GM23338 (cell line): Measurements from ENCODE around the gene F8. TPM values are rescaled to one million over a fixed set of nuclear protein-coding genes. Genes with fewer than 3 reads are reported as not detected.
A peak's percentile ranks its signal among the peaks of the same experiment; 100 is the strongest.

Experiments
- ATAC-seq: fragments of 200-7000 bp; cut with Tn5 transposase; 3 replicates; pipeline ENCODE4 v1.9.1; 2020
- DNase-seq: peaks from one replicate; pipeline ENCODE4 v3.0.0-alpha.2; 2015; ENCODE audit warnings: low spot score
- H2AFZ ChIP-seq: fragments of 200-600 bp; sonication (generic); 2 replicates; pipeline ENCODE4 v1.8.0; 2016; ENCODE audit warnings: antibody characterized with exemption, mild to moderate bottlenecking, moderate library complexity
- H3F3A ChIP-seq: fragments of 200-600 bp; sonication (generic); replicated peaks from 2 replicates; pipeline ENCODE4 v1.8.0; 2017; ENCODE audit warnings: antibody characterized with exemption, mixed run types, low read depth
- H3K27ac ChIP-seq: fragments of 200-600 bp; sonication (generic); 2 replicates; pipeline ENCODE4 v1.6.1; 2016; ENCODE audit warnings: low read depth
- H3K27me3 ChIP-seq: fragments of 200-600 bp; sonication (generic); 2 replicates; pipeline ENCODE4 v1.8.0; 2016; ENCODE audit warnings: mild to moderate bottlenecking, mixed run types, moderate library complexity; ENCODE audit not compliant: insufficient read depth
- H3K36me3 ChIP-seq: fragments of 200-600 bp; sonication (generic); 2 replicates; pipeline ENCODE4 v1.8.0; 2016; ENCODE audit warnings: mild to moderate bottlenecking; ENCODE audit not compliant: insufficient read depth
- H3K4me1 ChIP-seq: fragments of 200-600 bp; sonication (generic); 2 replicates; pipeline ENCODE4 v1.8.0; 2016; ENCODE audit warnings: mild to moderate bottlenecking, moderate library complexity; ENCODE audit not compliant: insufficient read depth
- H3K4me2 ChIP-seq: fragments of 200-600 bp; sonication (generic); 2 replicates; pipeline ENCODE4 v1.7.1; 2017; ENCODE audit warnings: mixed run types
- H3K4me3 ChIP-seq: fragments of 200-600 bp; sonication (generic); 2 replicates; pipeline ENCODE4 v1.6.1; 2016; ENCODE audit warnings: mixed run types
- H3K79me2 ChIP-seq: fragments of 200-600 bp; sonication (generic); replicated peaks from 2 replicates; pipeline ENCODE4 v1.8.0; 2017; ENCODE audit warnings: mild to moderate bottlenecking; ENCODE audit not compliant: insufficient read depth
- H3K9me2 ChIP-seq: fragments of 200-600 bp; sonication (generic); 2 replicates; pipeline ENCODE4 v1.8.0; 2017; ENCODE audit not compliant: insufficient read depth
- H4K20me1 ChIP-seq: fragments of 200-600 bp; sonication (generic); replicated peaks from 2 replicates; pipeline ENCODE4 v1.8.0; 2017; ENCODE audit warnings: mild to moderate bottlenecking; ENCODE audit not compliant: insufficient read depth
- H3K27ac Mint-ChIP-seq: 2 replicates; pipeline ENCODE4 v1.8.0; 2020; ENCODE audit warnings: inconsistent platforms, mild to moderate bottlenecking, moderate library complexity, mixed read lengths
- H3K27me3 Mint-ChIP-seq: 3 replicates; pipeline ENCODE4 v1.8.0; 2022; ENCODE audit warnings: low read depth, mild to moderate bottlenecking, moderate library complexity, mixed read lengths, inconsistent platforms; ENCODE audit not compliant: insufficient read depth, poor library complexity
- H3K36me3 Mint-ChIP-seq: 3 replicates; pipeline ENCODE4 v1.8.0; 2021; ENCODE audit warnings: low read depth, mild to moderate bottlenecking, inconsistent platforms, moderate library complexity, mixed read lengths
- H3K4me1 Mint-ChIP-seq: 3 replicates; pipeline ENCODE4 v1.8.0; 2020; ENCODE audit warnings: mild to moderate bottlenecking, inconsistent platforms, mixed read lengths
- H3K4me3 Mint-ChIP-seq: 3 replicates; pipeline ENCODE4 v1.8.0; 2021; ENCODE audit warnings: moderate library complexity, mild to moderate bottlenecking, inconsistent platforms, mixed read lengths
- H3K9me3 Mint-ChIP-seq: 3 replicates; pipeline ENCODE4 v1.8.0; 2020; ENCODE audit warnings: moderate library complexity, mild to moderate bottlenecking, inconsistent platforms, mixed read lengths
- EZH2 ChIP-seq: fragments of 200-600 bp; sonication (generic); IDR thresholded peaks from one replicate; pipeline ENCODE4 v1.8.0; 2017; ENCODE audit warnings: antibody characterized with exemption, mild to moderate bottlenecking, low read depth; ENCODE audit not compliant: unreplicated experiment
- EZH2phosphoT487 ChIP-seq: fragments of 200-600 bp; sonication (generic); IDR thresholded peaks from one replicate; pipeline ENCODE4 v1.8.1; 2018; ENCODE audit warnings: antibody characterized with exemption; ENCODE audit not compliant: unreplicated experiment
- NANOG ChIP-seq: IDR thresholded peaks from 2 replicates; pipeline ENCODE4 v1.6.1; 2016; ENCODE audit warnings: antibody characterized with exemption, borderline replicate concordance
- ZNF114 ChIP-seq: fragments of 250-450 bp; sonication (Bioruptor Pico); IDR thresholded peaks from 2 replicates; pipeline ENCODE4 v1.5.0; 2020; ENCODE audit warnings: mild to moderate bottlenecking, moderate library complexity
- ZNF462 ChIP-seq: fragments of 250-450 bp; sonication (Bioruptor Pico); IDR thresholded peaks from 2 replicates; pipeline ENCODE4 v1.5.0; 2020; ENCODE audit warnings: mild to moderate bottlenecking, moderate library complexity
- polyA plus RNA-seq: library from polyadenylated mRNA; unstranded; fragments of >200 nt; fragmentation: Nextera tagmentation; extraction: Ambion mirVana; gene quantifications from 2 replicates; pipeline ENCODE4 v1.2.1, GENCODE V29; 2016
- total RNA-seq: library from RNA; depleted of rRNA; stranded (reverse); fragments of >200 nt; shearing (Covaris generic); gene quantifications from 2 replicates; pipeline ENCODE4 v1.2.3, GENCODE V29; 2014
- TF ChIP-seq, protein P1 (sequence below): IDR thresholded peaks from one replicate; pipeline ENCODE4 v1.6.1; 2018; ENCODE audit warnings: antibody characterized with exemption; ENCODE audit not compliant: unreplicated experiment
- TF ChIP-seq, protein P2 (sequence below): IDR thresholded peaks from 2 replicates; pipeline ENCODE4 v1.6.1; 2016; ENCODE audit warnings: antibody characterized with exemption

The F8 gene
- total and polyA plus RNA-seq, 2 experiments from 2014 or later = 0.70 to 1.8 TPM

DNA sequence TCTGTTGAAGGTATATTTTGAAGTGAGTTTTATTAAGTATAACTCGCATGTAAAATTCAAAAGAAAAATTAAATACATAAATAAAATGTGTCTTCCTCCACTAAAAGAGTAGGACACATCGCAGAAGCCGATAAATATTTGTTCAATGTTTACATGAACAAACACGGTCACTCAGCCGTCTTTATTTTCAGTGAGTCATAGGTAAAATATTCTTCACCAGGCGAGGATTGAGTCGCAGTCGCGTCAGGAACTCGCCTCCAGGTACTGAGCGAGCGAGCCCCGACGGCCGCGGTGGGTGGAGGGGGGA, 3.9 kb upstream of the F8 start:
- Histone ChIP-seq H3K9me2 (no peaks in the 10 kb centered on the region), H3K4me1 (0 out of 2 replicates have a peak, but pooled peaks cover 4% of the 10 kb centered on the region), H3K27me3 (no peaks in the 10 kb centered on the region), H3F3A (no peaks in the 10 kb centered on the region), H3K79me2 (peaks cover 39% of the 10 kb centered on the region), H2AFZ (no peak overlapping the region), H3K27ac (peak overlapping the region; percentile 60; the same call in 1 of the 2 replicates), H3K4me3 (peak overlapping the region; percentile 84), H3K36me3 (no peaks in the 10 kb centered on the region), H4K20me1 (no peaks in the 10 kb centered on the region), H3K4me2 (peak overlapping the region; percentile 66)
- DNase-seq = no peak
- H3K36me3 Mint-ChIP-seq = no peaks in the 10 kb centered on the region
- no peaks in the 10 kb centered on the region; the same call in 2 of the 3 replicates for H3K9me3 Mint-ChIP-seq
- H3K4me1 Mint-ChIP-seq = peaks cover 14% of the 10 kb centered on the region; the same call in 2 of the 3 replicates
- H3K4me3 Mint-ChIP-seq = peak overlapping the region; percentile 80
- H3K27ac Mint-ChIP-seq = peak overlapping the region; percentile 93
- peaks cover 7% of the 10 kb centered on the region for H3K27me3 Mint-ChIP-seq
- ATAC-seq = no peak
- TF ChIP-seq ZNF114 (no peak), NANOG (no peak), EZH2phosphoT487 (no peak), EZH2 (no peak), ZNF462 (CRISPR knock-in tag) (no peak)
- TF ChIP-seq, protein P1, sequence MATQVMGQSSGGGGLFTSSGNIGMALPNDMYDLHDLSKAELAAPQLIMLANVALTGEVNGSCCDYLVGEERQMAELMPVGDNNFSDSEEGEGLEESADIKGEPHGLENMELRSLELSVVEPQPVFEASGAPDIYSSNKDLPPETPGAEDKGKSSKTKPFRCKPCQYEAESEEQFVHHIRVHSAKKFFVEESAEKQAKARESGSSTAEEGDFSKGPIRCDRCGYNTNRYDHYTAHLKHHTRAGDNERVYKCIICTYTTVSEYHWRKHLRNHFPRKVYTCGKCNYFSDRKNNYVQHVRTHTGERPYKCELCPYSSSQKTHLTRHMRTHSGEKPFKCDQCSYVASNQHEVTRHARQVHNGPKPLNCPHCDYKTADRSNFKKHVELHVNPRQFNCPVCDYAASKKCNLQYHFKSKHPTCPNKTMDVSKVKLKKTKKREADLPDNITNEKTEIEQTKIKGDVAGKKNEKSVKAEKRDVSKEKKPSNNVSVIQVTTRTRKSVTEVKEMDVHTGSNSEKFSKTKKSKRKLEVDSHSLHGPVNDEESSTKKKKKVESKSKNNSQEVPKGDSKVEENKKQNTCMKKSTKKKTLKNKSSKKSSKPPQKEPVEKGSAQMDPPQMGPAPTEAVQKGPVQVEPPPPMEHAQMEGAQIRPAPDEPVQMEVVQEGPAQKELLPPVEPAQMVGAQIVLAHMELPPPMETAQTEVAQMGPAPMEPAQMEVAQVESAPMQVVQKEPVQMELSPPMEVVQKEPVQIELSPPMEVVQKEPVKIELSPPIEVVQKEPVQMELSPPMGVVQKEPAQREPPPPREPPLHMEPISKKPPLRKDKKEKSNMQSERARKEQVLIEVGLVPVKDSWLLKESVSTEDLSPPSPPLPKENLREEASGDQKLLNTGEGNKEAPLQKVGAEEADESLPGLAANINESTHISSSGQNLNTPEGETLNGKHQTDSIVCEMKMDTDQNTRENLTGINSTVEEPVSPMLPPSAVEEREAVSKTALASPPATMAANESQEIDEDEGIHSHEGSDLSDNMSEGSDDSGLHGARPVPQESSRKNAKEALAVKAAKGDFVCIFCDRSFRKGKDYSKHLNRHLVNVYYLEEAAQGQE = no peak
- TF ChIP-seq, protein P2, sequence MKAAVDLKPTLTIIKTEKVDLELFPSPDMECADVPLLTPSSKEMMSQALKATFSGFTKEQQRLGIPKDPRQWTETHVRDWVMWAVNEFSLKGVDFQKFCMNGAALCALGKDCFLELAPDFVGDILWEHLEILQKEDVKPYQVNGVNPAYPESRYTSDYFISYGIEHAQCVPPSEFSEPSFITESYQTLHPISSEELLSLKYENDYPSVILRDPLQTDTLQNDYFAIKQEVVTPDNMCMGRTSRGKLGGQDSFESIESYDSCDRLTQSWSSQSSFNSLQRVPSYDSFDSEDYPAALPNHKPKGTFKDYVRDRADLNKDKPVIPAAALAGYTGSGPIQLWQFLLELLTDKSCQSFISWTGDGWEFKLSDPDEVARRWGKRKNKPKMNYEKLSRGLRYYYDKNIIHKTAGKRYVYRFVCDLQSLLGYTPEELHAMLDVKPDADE = no peak
